NCI-H510A treated with DMSO at 0.1 percent for 48 hours (cell line): ENCODE results near the gene CS.

Source experiments
- DNase-seq: peaks from one replicate; lab custom pipeline; 2025; lab: John Stamatoyannopoulos, UW

The CS gene

GRCh38 chr12:56247923-56248322, 52.2 kb downstream of the CS start:
- no peak for DNase-seq

GRCh38 chr12:56244494-56244893, 55.6 kb downstream of the CS start:
- no peak for DNase-seq

- DNase-seq = no peak
Observed at GRCh38 chr12:56243731-56244181, 56.4 kb downstream of the CS start.

- DNase-seq = no peak
Observed at GRCh38 chr12:56242986-56243385, 57.1 kb downstream of the CS start.

- no peak for DNase-seq
Observed at GRCh38 chr12:56241424-56242303, 58.5 kb downstream of the CS start.

GRCh38 chr12:56237552-56237951, 62.6 kb downstream of the CS start:
- no peak for DNase-seq

GRCh38 chr12:56236985-56237384, 63.1 kb downstream of the CS start:
- no peak for DNase-seq

- no peak for DNase-seq
Observed at GRCh38 chr12:56236091-56236490, 64.0 kb downstream of the CS start.

- DNase-seq = no peak
Observed at GRCh38 chr12:56234746-56235436, 65.2 kb downstream of the CS start.

GRCh38 chr12:56231184-56231582, 68.9 kb downstream of the CS start:
- DNase-seq = no peak

GRCh38 chr12:56230432-56231183, 69.5 kb downstream of the CS start:
- DNase-seq = no peak

- DNase-seq = no peak
Observed at GRCh38 chr12:56229916-56230431, 70.2 kb downstream of the CS start, which contains the start of gene SLC39A5. Gene SLC39A5 (plus strand): TSS chr12:56230051. CDS start chr12:56231275, 1,224 bp downstream.

- DNase-seq = no peak
Observed at GRCh38 chr12:56229082-56229481, 71.0 kb downstream of the CS start.

GRCh38 chr12:56224954-56225353, 75.2 kb downstream of the CS start:
- DNase-seq = no peak

GRCh38 chr12:56224102-56224701, 75.9 kb downstream of the CS start, which contains the start of gene NABP2:
Gene NABP2 (plus strand): TSS chr12:56224342. CDS start chr12:56224857, 515 bp downstream.
- DNase-seq = peak; percentile 95

- DNase-seq = no peak
Observed at GRCh38 chr12:56223571-56224101, 76.5 kb downstream of the CS start.

- peak; percentile 63 for DNase-seq
Observed at GRCh38 chr12:56222531-56222895, 77.6 kb downstream of the CS start.

- peak; percentile 97 for DNase-seq
Observed at GRCh38 chr12:56221757-56222530, 78.2 kb downstream of the CS start, which contains the start of gene RNF41. Gene RNF41 (minus strand): TSS chr12:56221922. CDS start chr12:56214047, 7,875 bp downstream.
